ENCODE results near the gene LAMB1.
"Not testable (repeated sequence)": the region's sequence is repeated elsewhere in the genome, so short reads cannot be mapped to it uniquely, and the experiment has no call there.

Gene LAMB1

GRCh38 chr7:107939573-107940489 lies 63.1 kb downstream of the LAMB1 start:
- H3K27me3 Mint-ChIP-seq, result no peaks in the 10 kb centered on the region
- no peak overlapping the region for H3K27ac Mint-ChIP-seq
- H3K4me1 Mint-ChIP-seq (ENCODE audit: low read depth), result no peaks in the 10 kb centered on the region
- peaks cover 7% of the 10 kb centered on the region for H3K36me3 Mint-ChIP-seq
- H3K4me3 Mint-ChIP-seq, result no peak overlapping the region
- no peaks in the 10 kb centered on the region for H3K9me3 Mint-ChIP-seq (ENCODE audit: low read depth)

GRCh38 chr7:107938456-107939250 lies 64.3 kb downstream of the LAMB1 start:
- Mint-ChIP-seq H3K27me3 (no peaks in the 10 kb centered on the region), H3K4me1 (ENCODE audit: low read depth) (peaks cover under 1% of the 10 kb centered on the region), H3K27ac (no peak overlapping the region), H3K36me3 (peaks cover 7% of the 10 kb centered on the region), H3K9me3 (ENCODE audit: low read depth) (no peaks in the 10 kb centered on the region), H3K4me3 (no peak overlapping the region)

- Mint-ChIP-seq H3K9me3 (ENCODE audit: low read depth) (no peaks in the 10 kb centered on the region), H3K27me3 (no peaks in the 10 kb centered on the region), H3K4me1 (ENCODE audit: low read depth) (peaks cover 9% of the 10 kb centered on the region), H3K36me3 (peaks cover 9% of the 10 kb centered on the region), H3K4me3 (no peak overlapping the region), H3K27ac (no peak overlapping the region)
Observed at GRCh38 chr7:107937531-107937930, 65.4 kb downstream of the LAMB1 start.

- Mint-ChIP-seq H3K4me3 (no peak overlapping the region), H3K27ac (no peak overlapping the region), H3K9me3 (ENCODE audit: low read depth) (no peaks in the 10 kb centered on the region), H3K27me3 (no peaks in the 10 kb centered on the region), H3K4me1 (ENCODE audit: low read depth) (peaks cover 9% of the 10 kb centered on the region), H3K36me3 (peaks cover 9% of the 10 kb centered on the region)
Observed at GRCh38 chr7:107936312-107936711, 66.6 kb downstream of the LAMB1 start.

GRCh38 chr7:107934991-107935770 lies 67.8 kb downstream of the LAMB1 start:
- H3K27me3 Mint-ChIP-seq, result no peaks in the 10 kb centered on the region
- H3K27ac Mint-ChIP-seq, result no peak overlapping the region

GRCh38 chr7:107933386-107934013 lies 69.5 kb downstream of the LAMB1 start:
- no peak overlapping the region for H3K4me3 Mint-ChIP-seq
- peaks cover 7% of the 10 kb centered on the region for H3K36me3 Mint-ChIP-seq
- no peaks in the 10 kb centered on the region for H3K9me3 Mint-ChIP-seq (ENCODE audit: low read depth)
- no peak overlapping the region for H3K27ac Mint-ChIP-seq
- no peaks in the 10 kb centered on the region for H3K27me3 Mint-ChIP-seq
- peaks cover 9% of the 10 kb centered on the region for H3K4me1 Mint-ChIP-seq (ENCODE audit: low read depth)

More at GRCh38 chr7:107934991-107935770, 67.8 kb downstream of the LAMB1 start:
- Mint-ChIP-seq H3K36me3 (peaks cover 6% of the 10 kb centered on the region), H3K4me1 (ENCODE audit: low read depth) (peaks cover 9% of the 10 kb centered on the region), H3K4me3 (no peak overlapping the region), H3K9me3 (ENCODE audit: low read depth) (no peaks in the 10 kb centered on the region)

- H3K27ac Mint-ChIP-seq, result no peak overlapping the region
- H3K4me3 Mint-ChIP-seq, result no peak overlapping the region
- H3K27me3 Mint-ChIP-seq, result no peaks in the 10 kb centered on the region
- peaks cover 9% of the 10 kb centered on the region for H3K4me1 Mint-ChIP-seq (ENCODE audit: low read depth)
- peaks cover 7% of the 10 kb centered on the region for H3K36me3 Mint-ChIP-seq
- no peaks in the 10 kb centered on the region for H3K9me3 Mint-ChIP-seq (ENCODE audit: low read depth)
Observed at GRCh38 chr7:107932805-107933204, 70.2 kb downstream of the LAMB1 start.

GRCh38 chr7:107931740-107932515 lies 71.0 kb downstream of the LAMB1 start:
- Mint-ChIP-seq H3K4me1 (ENCODE audit: low read depth) (peaks cover 9% of the 10 kb centered on the region), H3K36me3 (peaks cover 7% of the 10 kb centered on the region), H3K9me3 (ENCODE audit: low read depth) (no peaks in the 10 kb centered on the region), H3K27ac (no peak overlapping the region), H3K27me3 (no peaks in the 10 kb centered on the region), H3K4me3 (no peak overlapping the region)

GRCh38 chr7:107926481-107926880 lies 76.5 kb downstream of the LAMB1 start:
- H3K4me3 Mint-ChIP-seq, result no peak overlapping the region

GRCh38 chr7:107924841-107925504 lies 78.0 kb downstream of the LAMB1 start:
- H3K9me3 Mint-ChIP-seq (ENCODE audit: low read depth), result no peaks in the 10 kb centered on the region
- no peak overlapping the region for H3K27ac Mint-ChIP-seq
- H3K36me3 Mint-ChIP-seq, result peaks cover 19% of the 10 kb centered on the region
- no peaks in the 10 kb centered on the region for H3K27me3 Mint-ChIP-seq
- peak overlapping the region; percentile 53 for H3K4me3 Mint-ChIP-seq
- peaks cover 52% of the 10 kb centered on the region for H3K4me1 Mint-ChIP-seq (ENCODE audit: low read depth)

More at GRCh38 chr7:107926481-107926880, 76.5 kb downstream of the LAMB1 start:
- H3K27ac Mint-ChIP-seq, result no peak overlapping the region
- H3K9me3 Mint-ChIP-seq (ENCODE audit: low read depth), result no peaks in the 10 kb centered on the region
- peaks cover 43% of the 10 kb centered on the region for H3K4me1 Mint-ChIP-seq (ENCODE audit: low read depth)
- peaks cover 12% of the 10 kb centered on the region for H3K36me3 Mint-ChIP-seq
- no peaks in the 10 kb centered on the region for H3K27me3 Mint-ChIP-seq

GRCh38 chr7:107922886-107923285 lies 80.1 kb downstream of the LAMB1 start:
- peaks cover 23% of the 10 kb centered on the region for H3K36me3 Mint-ChIP-seq
- H3K4me1 Mint-ChIP-seq (ENCODE audit: low read depth), result peaks cover 56% of the 10 kb centered on the region
- H3K27ac Mint-ChIP-seq, result peak overlapping the region; percentile 37
- H3K4me3 Mint-ChIP-seq, result no peak overlapping the region
- H3K9me3 Mint-ChIP-seq (ENCODE audit: low read depth), result no peaks in the 10 kb centered on the region
- no peaks in the 10 kb centered on the region for H3K27me3 Mint-ChIP-seq

GRCh38 chr7:107921826-107922225 lies 81.1 kb downstream of the LAMB1 start:
- not testable (repeated sequence) for H3K27ac Mint-ChIP-seq; H3K9me3 Mint-ChIP-seq (ENCODE audit: low read depth); H3K27me3 Mint-ChIP-seq; H3K4me3 Mint-ChIP-seq
- H3K4me1 Mint-ChIP-seq (ENCODE audit: low read depth), result peaks cover 59% of the 10 kb centered on the region
- H3K36me3 Mint-ChIP-seq, result peaks cover 31% of the 10 kb centered on the region

GRCh38 chr7:107920048-107920772 lies 82.8 kb downstream of the LAMB1 start:
- Mint-ChIP-seq H3K4me3 (no peak overlapping the region), H3K27me3 (no peaks in the 10 kb centered on the region), H3K36me3 (peaks cover 29% of the 10 kb centered on the region), H3K4me1 (ENCODE audit: low read depth) (peaks cover 50% of the 10 kb centered on the region), H3K9me3 (ENCODE audit: low read depth) (no peaks in the 10 kb centered on the region), H3K27ac (peak overlapping the region; percentile 16)

All from activated naive CD8-positive, alpha-beta T cell (primary cell).